Spleen (tissue), 7 donors: ENCODE measurements around the gene FPGS.

ENCODE experiments used
- POLR2AphosphoS5 ChIP-seq, 3 donors: sonication (generic); formaldehyde crosslinking; IDR thresholded peaks; one replicate each; pipeline ENCODE4 v1.5.1; 2017; ENCODE audit warnings: antibody characterized with exemption in 3 of 3
- TF ChIP-seq, protein P1 (sequence below), 11 experiments: fragments of 200-600 bp in 7 of 11; fragments of 450-650 bp in 4 of 11; sonication (generic) in 4 of 11; IDR thresholded peaks in 8 of 11; conservative IDR thresholded peaks in 3 of 11; 1 replicate in 7 of 11; 2 replicates in 4 of 11; pipeline versions ENCODE4 v1.4.0 to v1.8.0; 2016 to 2021; ENCODE audit warnings: antibody characterized with exemption in 11 of 11, inconsistent platforms in 4 of 11, mild to moderate bottlenecking in 1 of 11
- donor health status: DM: no; HTN: no; CAD: no; lungs with moderate emphysema.
- donor health status: DM: no; HTN: no; CAD: no.
- donor health status: DM: no; HTN: no; CAD: no.

DNA sequence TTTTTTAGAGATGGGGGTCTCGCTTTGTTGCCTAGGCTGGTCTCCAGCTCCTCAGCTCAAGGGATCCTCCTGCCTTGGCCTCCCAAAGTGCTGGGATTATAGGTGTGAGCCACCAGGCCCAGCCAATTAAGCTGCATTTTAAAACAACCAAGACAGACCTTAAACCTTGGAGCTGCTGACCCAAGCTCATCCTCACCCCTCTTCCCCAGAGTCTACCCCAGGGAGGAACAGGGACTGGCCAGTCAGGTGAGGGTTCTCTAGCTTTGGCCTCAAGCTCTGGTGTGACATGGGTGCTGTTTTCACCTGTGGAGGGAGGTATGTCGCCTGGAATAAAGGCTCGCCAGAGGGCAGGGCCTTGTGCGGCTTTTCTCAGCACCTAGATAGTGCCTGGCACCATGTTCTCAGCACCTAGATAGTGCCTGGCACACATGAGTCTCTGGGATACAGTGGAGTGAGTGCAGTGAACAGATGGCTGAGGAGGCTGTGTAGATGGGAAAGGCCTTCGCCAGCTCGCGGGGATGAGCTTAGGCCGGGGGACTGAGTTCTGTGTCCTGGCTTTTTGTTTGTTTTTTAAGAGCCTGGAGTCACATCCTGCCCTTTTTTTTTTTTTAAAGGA is 9.5 kb upstream of the FPGS start:
- TF ChIP-seq, protein P1, sequence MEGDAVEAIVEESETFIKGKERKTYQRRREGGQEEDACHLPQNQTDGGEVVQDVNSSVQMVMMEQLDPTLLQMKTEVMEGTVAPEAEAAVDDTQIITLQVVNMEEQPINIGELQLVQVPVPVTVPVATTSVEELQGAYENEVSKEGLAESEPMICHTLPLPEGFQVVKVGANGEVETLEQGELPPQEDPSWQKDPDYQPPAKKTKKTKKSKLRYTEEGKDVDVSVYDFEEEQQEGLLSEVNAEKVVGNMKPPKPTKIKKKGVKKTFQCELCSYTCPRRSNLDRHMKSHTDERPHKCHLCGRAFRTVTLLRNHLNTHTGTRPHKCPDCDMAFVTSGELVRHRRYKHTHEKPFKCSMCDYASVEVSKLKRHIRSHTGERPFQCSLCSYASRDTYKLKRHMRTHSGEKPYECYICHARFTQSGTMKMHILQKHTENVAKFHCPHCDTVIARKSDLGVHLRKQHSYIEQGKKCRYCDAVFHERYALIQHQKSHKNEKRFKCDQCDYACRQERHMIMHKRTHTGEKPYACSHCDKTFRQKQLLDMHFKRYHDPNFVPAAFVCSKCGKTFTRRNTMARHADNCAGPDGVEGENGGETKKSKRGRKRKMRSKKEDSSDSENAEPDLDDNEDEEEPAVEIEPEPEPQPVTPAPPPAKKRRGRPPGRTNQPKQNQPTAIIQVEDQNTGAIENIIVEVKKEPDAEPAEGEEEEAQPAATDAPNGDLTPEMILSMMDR (IDR thresholded peaks at IDR 0.05 in 8 of 11, conservative IDR thresholded peaks at IDR 0.05 in 3 of 11), result no peak
- TF ChIP-seq POLR2AphosphoS5 (IDR thresholded peaks at IDR 0.05), result peak in 2 of 3 donors; percentile 56 to 57
